NCI-H2107 treated with DMSO at 0.1 percent for 48 hours (cell line): Measurements from ENCODE around the gene SIGLEC11.
"Not testable (repeated sequence)": the region's sequence is repeated elsewhere in the genome, so short reads cannot be mapped to it uniquely, and the experiment has no call there.

ENCODE experiments used
- DNase-seq: peaks from one replicate; lab custom pipeline; 2025; ENCODE audit not compliant: unreplicated experiment; lab: John Stamatoyannopoulos, UW

Gene SIGLEC11

DNA sequence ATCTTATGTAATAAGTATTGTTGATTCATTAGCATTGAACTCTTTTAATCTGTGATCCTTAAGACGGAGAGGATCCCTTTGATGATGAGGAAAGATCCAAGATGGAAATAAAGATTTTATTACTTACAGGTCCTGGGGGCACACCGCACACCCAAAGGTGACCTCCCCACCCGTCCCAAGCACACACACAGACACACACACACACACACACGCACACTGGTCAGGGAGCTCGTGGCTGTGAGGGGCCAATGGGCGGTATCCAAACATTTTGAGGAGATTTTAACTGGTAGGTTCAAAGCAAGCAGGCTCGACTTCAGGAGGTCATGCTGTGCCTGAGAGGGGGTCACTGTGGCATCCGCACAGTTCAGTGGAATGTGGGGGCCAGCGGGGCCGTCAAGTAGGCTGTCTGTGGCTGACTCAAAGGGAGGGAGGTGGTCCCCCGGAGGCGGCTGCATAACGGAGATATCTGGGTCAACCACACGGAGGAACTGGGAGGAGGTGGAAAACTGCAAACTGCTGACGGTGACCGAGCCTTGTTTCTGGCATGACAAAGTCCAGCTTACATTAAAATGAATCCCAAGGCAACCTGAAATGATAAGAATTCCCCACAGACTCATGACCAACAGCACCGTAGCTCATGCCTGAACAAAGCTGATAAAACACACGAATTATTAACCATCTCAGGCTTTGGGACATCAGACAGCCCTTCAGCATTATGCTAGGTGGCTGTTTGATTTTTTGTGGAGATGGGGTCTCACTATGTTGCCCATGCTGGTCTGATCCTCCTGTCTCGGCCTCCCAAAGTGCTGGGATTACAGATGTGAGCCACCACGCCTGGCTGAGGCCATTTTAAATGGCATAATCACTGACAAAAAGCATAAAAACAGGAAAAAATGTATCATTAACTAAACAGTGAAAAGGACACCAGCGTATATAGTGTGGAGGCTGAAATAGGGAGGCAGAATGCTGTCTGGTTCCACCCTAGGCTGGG lies 20.9 kb upstream of the SIGLEC11 start:
- no peak for DNase-seq

DNA sequence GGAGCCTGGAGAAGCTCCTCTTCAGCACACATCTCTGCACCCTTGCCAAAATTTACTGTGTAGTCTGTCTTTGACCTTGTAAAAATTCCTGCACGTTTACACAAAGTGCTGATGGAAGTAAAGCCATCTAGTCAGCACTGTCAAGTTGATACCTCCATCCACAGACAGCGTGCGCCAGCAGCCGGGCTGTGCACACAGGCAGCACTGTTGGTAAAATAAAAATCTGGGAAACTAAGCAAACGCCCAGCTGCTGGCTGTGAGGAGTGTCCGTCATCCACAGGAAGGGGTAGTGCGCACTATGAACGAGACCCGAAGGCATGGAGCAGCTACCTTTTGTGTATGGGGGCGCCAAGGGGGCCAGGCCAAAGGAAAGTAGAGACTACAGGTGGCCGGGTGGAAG lies 17.4 kb upstream of the SIGLEC11 start:
- DNase-seq, result no peak

DNA sequence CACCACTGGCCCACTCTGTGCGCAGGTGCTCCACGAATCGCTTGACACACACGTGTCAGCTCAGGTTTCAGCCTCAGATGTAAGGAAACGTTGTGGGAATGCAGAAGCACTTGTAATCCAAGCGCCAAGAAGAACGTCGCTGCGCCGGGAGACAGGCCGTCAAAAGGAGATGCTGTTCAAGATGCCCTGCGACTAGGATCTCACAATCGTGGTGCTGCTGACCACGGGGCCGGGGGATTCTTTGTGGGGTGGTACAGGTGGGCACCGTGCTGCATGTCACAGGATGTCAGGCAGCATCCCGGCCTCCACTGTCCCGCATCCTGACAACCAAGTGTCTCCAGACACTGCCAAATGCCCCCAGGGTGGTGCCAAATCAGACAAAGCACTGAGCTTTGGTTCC lies 16.9 kb upstream of the SIGLEC11 start:
- no peak for DNase-seq

DNA sequence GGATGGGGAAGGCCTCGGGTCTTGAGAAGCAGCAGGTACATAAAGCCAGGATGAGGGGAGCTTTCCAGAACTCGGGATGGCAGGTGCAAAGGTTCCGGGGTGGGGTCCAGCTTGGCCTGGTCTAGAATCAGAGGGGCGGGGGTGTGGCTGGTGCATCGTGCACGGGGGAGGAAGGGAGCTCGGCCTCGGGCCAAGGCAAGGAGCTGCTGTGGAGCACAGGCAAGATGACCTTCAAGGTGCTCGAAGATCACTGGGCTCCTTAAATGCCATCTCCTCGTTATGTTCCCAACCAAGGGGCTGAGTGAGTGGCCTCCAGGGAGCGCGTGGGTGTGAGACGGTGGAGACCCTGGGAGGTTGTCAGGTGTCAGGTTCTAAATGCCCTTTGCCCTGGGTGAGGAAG lies 16.1 kb upstream of the SIGLEC11 start:
- no peak for DNase-seq

DNA sequence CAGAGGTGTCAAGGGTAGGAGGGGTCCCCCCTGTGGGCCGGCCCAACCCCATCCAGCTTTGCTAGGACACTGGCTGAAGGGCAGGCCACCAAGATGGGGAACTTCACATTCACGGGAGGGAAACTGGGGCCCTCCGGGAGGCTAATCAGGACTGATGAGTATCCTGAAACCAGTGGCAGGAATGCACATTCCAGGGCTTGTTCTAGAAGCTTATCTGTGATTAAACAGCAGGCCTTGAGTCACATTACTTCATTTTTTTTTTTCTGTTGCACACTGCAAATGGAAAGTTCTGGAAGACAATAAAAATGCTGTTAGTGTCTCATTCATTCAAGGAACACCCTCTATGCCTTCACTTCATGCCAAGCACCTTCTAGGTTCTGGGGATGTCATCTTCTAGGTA lies 15.5 kb upstream of the SIGLEC11 start:
- DNase-seq, result no peak

DNA sequence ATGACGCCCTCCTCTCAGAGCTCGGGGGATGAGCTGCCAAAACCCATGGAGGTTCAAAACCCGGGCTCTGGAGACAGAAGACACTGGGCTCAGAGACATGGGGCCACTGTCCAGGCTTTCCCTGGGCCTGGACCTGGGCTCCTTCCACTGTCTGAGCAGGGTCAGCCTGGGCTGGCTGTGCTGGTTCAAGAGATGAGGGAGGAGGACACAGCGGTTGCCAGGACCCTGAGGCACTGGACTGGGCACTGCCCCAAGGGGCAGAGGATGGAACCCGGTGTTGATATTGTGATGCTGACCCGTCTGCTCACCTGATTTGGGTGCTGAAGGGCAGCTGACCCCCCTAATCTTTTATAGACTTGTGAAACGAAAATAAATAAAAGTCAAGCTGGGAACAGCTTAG lies 14.1 kb upstream of the SIGLEC11 start:
- DNase-seq, result no peak

DNA sequence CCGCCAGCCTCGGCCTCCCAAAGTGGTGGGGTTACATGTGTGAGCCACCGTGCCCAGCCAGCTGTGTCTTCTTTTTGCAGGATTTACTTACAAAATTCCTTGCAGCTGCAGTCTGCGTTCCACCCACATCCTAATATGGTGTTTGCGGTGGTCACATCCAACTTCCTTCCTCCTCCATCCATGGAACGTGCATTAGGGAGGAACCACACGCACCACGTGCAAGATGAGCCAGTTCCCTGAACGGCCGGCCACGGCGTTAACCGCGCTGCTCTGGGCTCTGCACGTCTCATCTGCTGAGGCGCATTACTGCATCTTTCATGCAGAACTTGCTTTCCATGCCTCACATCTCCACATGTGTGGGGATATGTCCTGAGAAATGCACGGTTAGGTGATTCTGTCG lies 13.0 kb upstream of the SIGLEC11 start:
- no peak for DNase-seq

DNA sequence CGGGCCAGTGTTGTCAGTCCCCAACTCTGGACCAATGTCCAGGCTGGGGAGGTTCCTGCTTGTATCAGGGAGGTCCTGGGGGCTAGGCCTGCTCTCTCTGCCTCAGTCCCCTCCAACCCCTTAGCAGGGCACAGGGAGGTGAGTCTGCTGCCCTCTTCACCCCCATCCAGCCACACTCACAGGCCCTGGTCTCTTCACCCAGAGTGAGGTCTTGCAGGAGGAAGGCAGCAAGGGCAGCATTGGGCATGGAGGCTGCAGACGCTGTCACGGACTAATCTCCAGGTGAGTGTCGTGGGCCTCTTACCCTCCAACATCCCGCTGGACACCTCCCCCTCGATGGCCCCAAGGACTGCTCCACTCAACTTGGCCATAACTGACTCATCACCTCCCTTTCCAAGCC lies 11.9 kb upstream of the SIGLEC11 start:
- no peak for DNase-seq

DNA sequence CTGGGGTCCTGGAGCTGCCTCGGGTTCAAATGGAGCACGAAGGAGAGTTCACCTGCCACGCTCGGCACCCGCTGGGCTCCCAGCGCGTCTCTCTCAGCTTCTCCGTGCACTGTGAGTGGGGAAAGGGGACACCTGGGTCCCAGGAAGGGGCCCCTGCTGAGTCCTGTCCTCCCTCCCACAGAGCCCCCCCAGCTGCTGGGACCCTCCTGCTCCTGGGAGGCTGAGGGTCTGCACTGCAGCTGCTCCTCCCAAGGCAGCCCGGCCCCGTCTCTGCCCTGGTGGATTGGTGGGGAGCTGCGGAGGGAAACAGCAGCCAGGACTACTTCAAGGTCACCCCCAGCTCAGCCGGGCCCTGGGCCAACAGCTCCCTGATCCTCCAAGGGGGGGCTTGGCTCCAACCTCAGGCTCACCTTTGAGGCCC lies 11.0 kb upstream of the SIGLEC11 start:
- DNase-seq, result no peak

DNA sequence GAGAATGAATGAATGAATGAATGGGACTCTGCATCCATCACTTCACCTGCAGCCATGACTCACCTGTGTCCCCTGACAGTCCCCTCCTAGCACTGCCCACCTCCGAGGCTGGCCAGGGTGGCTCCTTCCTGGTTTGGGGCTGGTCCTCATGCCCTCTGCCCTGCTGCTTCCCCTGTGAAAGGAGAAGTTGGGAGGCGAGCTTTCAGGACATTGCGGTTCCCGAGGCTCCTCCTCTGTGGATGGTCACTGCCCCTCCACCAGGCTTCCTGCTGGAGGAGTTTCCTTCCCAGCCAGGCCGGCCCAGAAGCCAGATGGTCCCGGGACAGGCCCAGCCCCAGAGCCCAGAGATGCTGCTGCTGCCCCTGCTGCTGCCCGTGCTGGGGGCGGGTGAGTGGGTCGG lies 8.4 kb upstream of the SIGLEC11 start:
- not testable (repeated sequence) for DNase-seq

DNA sequence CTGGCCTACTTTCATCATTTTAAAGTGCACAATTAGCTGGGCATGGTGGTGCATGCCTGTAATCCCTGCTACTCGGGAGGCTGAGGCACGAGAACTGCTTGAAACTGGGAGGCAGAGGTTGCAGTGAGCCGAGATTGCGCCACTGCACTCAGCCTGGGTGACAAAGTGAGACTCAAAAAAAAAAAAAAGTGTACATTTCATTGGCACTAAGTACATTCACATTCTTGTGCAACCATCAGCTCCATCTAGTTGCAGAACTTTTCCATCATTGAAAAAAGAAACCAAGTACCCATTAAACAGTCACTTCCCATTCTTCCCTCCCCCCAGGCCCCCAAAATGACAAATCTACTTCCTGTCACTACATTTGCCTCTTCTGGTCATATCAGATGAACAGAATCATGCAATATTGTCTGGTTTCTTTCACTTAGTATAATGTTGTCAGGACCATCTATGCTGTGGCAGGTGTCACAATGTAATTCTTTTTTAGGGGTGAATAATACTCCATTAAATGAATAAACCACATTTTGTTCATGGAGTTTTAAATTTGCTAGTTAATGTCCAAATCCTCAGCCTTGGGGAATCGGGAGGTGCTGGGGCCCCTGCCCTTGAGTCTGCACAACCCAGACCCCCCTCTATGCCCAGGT lies 7.4 kb upstream of the SIGLEC11 start:
- no peak for DNase-seq

DNA sequence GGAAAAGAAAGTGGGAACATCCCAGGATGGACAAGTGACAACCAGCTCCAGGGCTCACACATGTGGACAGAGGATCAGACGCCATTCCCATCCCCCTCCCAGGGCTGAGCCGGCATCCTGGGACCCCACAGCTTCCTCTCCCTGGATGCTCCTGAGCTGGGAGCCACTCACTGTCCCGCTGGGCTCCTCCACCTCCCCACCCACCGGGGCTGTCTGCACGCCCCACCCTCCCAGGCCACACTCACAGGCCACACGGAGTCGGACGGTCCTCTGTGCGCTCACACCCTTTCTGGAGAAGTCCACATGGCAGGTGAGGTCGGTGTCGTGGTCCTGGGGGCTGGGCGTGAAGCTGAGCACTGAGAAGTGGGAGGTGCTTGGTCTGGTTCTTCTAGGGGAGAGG lies 1.1 kb downstream of the SIGLEC11 start:
- not testable (repeated sequence) for DNase-seq

DNA sequence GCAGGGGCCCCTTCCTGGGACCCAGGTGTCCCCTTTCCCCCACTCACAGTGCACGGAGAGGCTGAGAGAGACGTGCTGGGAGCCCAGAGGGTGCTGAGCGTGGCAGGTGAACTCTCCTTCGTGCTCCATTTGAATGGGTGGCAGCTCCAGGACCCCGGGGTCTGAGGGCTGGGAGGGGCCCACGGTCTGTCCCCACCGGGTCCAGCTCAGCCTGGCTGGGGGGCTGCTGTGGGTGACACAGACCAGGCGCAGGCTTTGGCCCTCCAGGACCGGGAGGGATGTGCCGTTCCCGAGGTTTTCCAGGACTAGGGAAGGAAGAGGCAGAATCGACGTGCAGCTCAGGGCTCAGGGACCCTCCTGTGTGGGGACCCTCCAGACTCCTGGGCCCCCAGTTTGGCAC lies 2.4 kb downstream of the SIGLEC11 start:
- not testable (repeated sequence) for DNase-seq

DNA sequence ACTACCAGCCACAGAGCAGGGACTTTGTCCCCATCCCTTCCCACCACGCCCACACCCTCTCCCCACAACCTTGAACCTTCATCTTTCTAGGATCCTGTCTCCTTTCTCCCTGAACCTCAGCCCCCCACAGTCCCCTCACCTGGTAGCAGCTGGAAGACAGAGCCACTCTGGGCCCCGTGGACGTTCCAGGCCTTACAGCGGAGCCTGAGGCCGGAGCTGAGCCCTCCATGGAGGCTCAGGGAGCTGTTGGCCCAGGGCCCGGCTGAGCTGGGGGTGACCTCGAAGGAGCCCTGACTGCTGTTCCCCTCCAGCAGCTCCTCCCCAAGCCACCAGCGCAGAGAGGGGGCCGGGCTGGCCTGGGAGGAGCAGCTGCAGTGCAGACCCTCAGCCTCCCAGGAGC lies 2.8 kb downstream of the SIGLEC11 start:
- DNase-seq, result not testable (repeated sequence)

DNA sequence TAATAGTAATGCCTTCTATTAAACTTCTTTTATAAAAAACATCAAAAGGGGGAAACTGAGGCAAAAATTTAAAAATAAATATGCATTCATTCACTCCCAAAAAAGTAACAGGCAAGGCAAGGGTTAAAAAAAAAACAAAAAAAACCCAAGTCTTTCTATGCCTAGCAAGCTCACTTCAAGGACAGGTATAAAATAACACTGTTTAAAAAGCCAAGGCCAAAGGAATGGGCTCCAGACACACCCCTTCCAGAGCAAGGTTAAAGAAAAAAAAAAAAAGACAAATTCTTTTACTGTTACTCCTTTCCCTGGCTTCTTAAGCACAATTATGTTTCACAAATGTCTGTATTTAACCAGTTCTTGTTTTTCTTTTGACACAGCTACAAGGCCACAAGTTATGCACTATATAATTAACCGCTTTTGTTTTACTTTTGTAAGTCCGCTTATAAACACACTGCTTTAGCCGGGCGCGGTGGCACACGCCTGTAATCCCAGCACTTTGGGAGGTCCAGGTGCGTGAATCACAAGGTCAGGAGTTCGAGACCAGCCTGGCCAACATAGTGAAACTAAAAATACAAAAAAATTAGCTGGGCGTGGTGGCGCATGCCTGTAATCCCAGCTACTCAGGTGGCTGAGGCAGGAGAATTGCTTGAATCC lies 3.6 kb downstream of the SIGLEC11 start:
- DNase-seq, result no peak

DNA sequence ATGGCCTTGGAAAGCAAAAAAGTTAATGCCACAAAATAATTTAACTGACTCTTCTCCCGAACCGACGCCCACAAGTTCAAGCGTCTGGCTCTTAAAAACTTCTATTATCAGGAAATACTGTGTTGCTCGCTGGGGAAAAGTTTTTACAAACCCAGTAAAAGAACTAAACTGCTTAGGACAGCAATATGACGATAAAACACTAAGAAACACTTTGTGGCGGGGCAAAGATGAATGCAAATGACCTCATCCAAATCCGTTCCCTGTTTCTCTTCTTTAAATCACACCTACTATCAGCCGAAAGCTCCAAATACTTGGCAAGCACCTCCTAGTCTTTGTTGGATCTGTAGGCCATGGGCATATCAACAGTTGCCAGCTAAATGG lies 4.9 kb downstream of the SIGLEC11 start:
- no peak for DNase-seq

DNA sequence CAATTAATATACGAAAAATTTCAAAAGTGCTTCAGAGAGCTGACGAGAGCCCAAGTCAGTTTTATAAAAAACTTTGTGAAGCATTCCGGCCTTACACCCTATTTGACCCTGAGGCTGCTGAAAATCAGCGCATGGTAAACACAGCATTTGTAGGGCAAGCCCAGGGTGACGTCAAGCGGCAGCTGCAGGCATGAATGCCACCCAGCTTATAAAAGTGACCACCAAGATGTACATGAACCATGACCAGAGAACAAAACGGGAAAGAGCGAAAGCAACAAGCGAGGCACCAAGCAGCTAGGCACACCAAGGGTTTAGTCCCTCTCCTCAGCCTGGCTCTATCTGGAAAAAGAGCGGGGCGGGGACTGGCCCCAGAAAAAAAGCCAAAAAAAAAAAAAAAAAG lies 6.0 kb downstream of the SIGLEC11 start:
- DNase-seq, result no peak

DNA sequence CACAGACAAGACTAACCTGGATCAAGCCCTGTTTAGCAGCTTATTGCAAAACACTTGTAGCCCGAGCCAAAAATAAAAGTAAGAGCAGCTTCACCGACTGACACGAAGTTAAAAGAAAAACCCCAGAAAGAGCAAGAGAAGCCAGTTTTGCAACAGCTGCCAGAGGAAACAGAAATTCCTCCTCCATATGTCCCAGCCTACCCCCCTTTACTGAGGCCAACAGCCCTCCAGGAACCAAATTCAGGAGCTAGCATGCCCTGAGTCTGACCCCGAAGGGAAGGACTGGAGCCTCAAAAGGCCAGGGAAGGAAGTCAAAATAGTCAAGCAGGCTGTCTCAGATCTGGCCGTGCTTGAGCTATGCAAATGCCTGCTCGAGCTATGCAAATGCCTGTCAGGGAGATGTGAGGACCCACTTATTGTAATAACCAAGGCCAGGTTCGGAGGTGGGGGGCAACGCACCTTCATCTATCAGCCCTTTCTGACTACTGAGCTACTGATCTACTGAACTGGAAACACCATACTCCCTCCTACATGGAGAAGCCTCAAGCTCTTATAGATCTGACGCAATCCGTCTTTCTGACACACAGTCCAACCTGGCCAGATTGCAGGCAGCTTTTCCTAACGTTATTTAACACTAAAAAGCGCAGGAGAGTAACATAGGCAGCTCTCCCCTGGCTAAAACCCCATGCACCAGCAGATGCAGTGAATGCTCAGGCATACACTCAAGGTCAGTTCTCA lies 6.7 kb downstream of the SIGLEC11 start:
- DNase-seq, result no peak

DNA sequence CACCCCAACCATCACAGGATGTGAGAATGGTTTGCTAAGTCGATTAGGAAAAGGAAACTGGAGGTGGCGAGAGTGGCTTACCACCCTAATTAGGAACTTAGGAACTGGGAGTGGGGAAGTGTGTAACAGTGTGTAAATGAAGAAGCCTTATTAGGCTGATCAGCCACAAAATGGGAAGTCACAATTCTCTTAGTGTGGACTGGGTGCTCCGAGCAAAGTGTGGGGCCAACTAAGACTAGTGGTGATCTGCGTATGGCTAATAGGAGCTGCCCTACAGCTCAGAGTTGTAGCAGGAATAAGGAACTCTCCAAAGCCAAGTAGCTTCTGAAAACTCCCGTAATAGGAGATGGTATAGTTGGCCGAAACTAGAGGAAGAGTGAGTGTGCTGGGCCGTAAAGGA lies 7.6 kb downstream of the SIGLEC11 start:
- DNase-seq, result no peak

DNA sequence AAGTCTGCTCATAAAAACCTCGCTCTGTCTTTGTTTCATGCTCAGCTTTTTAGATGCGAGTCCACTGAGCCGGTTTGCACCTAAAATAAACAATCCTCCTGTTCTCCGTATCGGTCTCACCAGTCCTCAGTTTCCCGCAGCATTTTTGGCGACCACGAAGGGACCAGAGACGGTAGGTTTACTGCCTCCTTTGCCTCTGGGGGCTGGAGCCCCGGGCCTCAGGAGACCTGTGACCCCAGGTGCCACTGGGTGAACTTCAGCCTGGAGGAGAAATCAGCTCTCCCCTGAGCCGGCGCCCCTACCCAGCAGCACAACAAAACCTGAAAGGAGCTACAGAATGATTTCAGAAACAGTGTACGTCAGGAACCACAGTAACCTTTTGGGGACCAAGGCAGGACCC lies 8.1 kb downstream of the SIGLEC11 start:
- no peak for DNase-seq

DNA sequence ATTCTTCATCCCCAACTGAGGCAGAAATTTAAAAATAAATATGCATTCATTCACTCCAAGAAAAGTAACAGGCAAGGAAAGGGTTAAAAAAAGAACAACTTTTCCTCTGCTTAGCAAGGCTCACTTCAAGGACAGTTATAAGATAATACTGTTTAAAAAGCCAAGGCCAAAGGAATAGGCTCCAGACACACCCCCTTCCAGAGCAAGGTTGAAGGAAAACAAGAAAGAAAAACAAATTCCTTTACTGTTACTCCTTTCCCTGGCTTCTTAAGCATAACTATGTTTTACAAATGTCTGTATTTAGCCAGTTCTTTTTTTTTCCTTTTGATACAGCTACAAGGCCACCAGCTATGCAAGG lies 8.5 kb downstream of the SIGLEC11 start:
- no peak for DNase-seq
